Mucosa of gallbladder (tissue), 1 donor: ENCODE data around the gene DIS3L2. TPM values are rescaled to one million over a fixed set of nuclear protein-coding genes. Genes with fewer than 3 reads are reported as not detected.

Source experiments
- DNase-seq: peaks from one replicate; pipeline ENCODE4 v3.0.0-alpha.2; 2020; ENCODE audit warnings: low spot score
- total RNA-seq: library from RNA; stranded (reverse); gene quantifications from one replicate; pipeline ENCODE4 v1.2.1, GENCODE V29; 2021
- donor health status: DM: no; HTN: no; CAD: no.

The DIS3L2 gene
- total RNA-seq, 1 donor from 2014 or later = 36.3 TPM

DNA sequence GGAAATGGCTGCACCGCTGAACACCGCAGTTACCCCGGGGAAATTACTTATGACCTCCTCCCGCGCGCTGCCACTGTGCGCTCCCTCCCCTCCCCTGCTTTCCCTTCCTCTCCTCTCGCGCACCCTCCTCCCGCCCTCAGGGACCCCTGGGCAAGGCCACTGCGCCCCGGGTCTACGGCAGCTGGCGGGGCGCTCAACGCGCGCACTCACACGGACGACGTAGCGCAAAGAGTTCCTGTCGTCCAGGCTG, 424.9 kb downstream of the DIS3L2 start:
- no peak for DNase-seq

Other genes with a start within 250 kb of the DIS3L2 start
- 24.4 TPM for gene PDE6D, start 180.4 kb upstream of the DIS3L2 start, total RNA-seq
- gene COPS7B, start 175.3 kb upstream of the DIS3L2 start, total RNA-seq = 36.9 TPM
- not detected for gene NPPC, start 35.3 kb upstream of the DIS3L2 start, total RNA-seq